GM19351 (cell line): ENCODE data around the gene SPATA13.

Experiments
- ATAC-seq: cut with Tn5 transposase; IDR thresholded peaks from one replicate; pipeline ENCODE4 v1.9.1; 2021; ENCODE audit warnings: mild to moderate bottlenecking, moderate library complexity; ENCODE audit not compliant: unreplicated experiment

SPATA13 gene

GRCh38 chr13:24165746-24166145 lies 5.2 kb downstream of the SPATA13 start:
- no peak for ATAC-seq

- no peak for ATAC-seq
Measured at GRCh38 chr13:24166561-24166960, 6.0 kb downstream of the SPATA13 start.

- ATAC-seq, result no peak
Measured at GRCh38 chr13:24167666-24168391, 7.3 kb downstream of the SPATA13 start.

GRCh38 chr13:24168392-24168750 lies 7.9 kb downstream of the SPATA13 start:
- no peak for ATAC-seq

- ATAC-seq, result no peak
Measured at GRCh38 chr13:24168979-24169378, 8.5 kb downstream of the SPATA13 start.

GRCh38 chr13:24172071-24172470 lies 11.6 kb downstream of the SPATA13 start:
- no peak for ATAC-seq

- ATAC-seq, result no peak
Measured at GRCh38 chr13:24173795-24174194, 13.3 kb downstream of the SPATA13 start.

- no peak for ATAC-seq
Measured at GRCh38 chr13:24175847-24176246, 15.3 kb downstream of the SPATA13 start.

GRCh38 chr13:24176351-24177101 lies 16.0 kb downstream of the SPATA13 start:
- ATAC-seq, result no peak

- no peak for ATAC-seq
Measured at GRCh38 chr13:24178847-24179485, 18.4 kb downstream of the SPATA13 start.

- ATAC-seq, result no peak
Measured at GRCh38 chr13:24179486-24179850, 18.9 kb downstream of the SPATA13 start.

GRCh38 chr13:24180750-24181377 lies 20.3 kb downstream of the SPATA13 start:
- no peak for ATAC-seq

- no peak for ATAC-seq
Measured at GRCh38 chr13:24181991-24182702, 21.6 kb downstream of the SPATA13 start.

GRCh38 chr13:24182703-24183081 lies 22.2 kb downstream of the SPATA13 start:
- no peak for ATAC-seq

GRCh38 chr13:24183741-24184182 lies 23.2 kb downstream of the SPATA13 start:
- no peak for ATAC-seq

GRCh38 chr13:24184265-24184841 lies 23.8 kb downstream of the SPATA13 start:
- no peak for ATAC-seq

- no peak for ATAC-seq
Measured at GRCh38 chr13:24184882-24185281, 24.4 kb downstream of the SPATA13 start.

- no peak for ATAC-seq
Measured at GRCh38 chr13:24185591-24186232, 25.2 kb downstream of the SPATA13 start.

GRCh38 chr13:24187185-24187584 lies 26.7 kb downstream of the SPATA13 start:
- ATAC-seq, result no peak
